Nucleus accumbens (tissue), 56 donors: ENCODE measurements around the gene GRIA2.

Experiments
- DNase-seq, 56 donors: peaks; one replicate each; lab custom pipeline; 2025; lab: John Stamatoyannopoulos, UW

GRIA2 gene

DNA sequence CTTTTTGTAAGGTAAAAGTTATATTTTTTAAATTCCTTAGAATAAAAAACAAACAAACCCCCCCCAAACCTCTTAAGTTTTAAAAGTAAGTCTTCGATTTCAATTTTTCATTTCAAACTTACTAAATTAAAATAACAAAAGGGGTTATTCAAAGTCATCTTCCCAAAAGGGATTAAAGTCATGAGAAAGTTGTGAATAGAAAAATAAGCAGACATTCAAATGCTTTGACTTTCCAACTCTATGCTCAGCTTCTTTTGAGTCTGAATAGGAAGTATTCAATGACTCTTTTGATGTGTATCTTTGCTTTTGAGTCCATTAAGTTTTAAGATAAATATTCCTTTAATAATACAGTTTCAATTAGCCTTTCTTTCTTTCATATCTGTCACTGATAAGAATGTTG is 138.3 kb downstream of the GRIA2 start:
- no peak for DNase-seq

DNA sequence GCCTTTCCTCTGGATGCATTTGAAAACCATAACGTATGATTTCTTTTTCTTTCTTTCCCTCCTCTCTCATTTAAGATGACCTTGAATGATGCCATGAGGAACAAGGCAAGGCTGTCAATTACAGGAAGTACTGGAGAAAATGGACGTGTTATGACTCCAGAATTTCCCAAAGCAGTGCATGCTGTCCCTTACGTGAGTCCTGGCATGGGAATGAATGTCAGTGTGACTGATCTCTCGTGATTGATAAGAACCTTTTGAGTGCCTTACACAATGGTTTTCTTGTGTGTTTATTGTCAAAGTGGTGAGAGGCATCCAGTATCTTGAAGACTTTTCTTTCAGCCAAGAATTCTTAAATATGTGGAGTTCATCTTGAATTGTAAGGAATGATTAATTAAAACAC is 142.8 kb downstream of the GRIA2 start:
- DNase-seq = no peak

DNA sequence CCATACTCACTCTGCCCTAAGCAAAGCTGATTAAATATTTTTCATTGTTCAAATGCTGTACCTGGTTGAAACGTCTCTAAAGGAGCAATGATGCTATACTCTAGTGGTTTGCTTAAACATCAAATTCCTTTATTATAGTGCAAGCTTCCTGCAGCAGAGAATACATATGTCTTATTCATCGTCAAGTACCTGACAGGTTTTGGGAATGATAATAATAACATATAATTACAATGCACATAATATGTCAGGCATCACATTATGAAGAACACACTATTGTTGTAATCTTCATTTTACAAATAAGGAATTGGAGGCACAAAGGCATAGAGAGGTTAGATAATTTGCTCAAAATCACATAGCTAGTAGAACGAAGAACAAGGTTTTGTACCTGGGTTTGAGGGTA is 151.6 kb downstream of the GRIA2 start:
- no peak for DNase-seq

DNA sequence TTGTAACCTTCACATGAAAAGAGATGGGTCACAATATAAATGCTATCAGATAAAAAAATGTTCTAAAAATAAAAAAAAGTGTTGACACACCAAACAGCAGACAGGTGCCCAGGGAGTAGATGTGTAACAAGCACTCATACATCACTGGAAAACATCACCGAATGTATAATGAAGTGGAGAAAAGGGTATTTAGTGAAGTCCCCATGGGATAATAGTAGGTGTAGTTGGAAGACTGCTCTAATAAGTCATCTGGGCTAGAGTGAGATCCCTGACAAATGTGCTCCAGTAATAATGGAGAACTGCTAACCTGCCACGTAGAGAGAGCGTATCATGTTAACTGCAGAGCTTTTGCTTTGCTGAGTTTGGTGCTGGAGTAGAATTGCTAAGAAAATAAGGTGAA is 152.0 kb downstream of the GRIA2 start:
- no peak for DNase-seq

DNA sequence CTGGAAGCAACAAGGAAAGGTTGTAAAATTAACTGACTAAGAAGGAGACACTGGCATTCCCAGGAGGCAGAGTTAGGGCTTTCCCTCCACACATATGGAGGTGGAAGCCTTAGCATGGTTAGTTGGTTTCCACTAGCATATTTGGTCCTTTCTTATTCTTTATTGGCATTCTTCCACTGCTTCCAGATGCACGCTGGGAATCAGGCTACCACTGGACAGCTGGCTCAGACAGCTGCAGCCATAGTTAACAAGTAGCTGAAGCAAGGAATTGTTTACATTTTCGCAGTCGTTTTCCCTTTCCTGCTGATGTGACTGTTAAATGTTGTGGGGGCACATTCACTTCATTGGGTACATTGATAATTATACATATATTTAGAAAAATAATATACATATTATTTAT is 169.2 kb downstream of the GRIA2 start:
- DNase-seq = no peak

DNA sequence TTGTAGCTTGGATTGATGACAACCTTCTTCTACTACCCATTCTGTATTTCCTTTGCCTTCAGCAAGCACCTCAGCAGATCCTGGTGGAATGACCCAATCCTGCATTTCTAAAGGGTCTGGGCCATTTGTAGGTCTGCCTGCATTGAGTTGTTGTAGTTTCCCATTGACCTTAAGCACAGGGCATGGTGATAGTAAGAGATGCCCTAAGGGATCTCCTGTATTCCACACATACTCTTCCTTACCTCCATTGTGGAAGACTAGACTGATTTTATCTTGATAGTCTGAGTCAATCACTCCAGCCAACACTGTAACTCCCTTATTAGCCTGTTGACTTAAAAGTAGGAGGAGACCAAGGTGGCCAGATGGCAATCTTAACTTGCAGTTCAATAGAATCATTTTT is 184.5 kb downstream of the GRIA2 start:
- no peak for DNase-seq
